ENCODE data around the gene HHAT. TPM values are rescaled to one million over a fixed set of nuclear protein-coding genes. Genes with fewer than 3 reads are reported as not detected.
"Not testable (repeated sequence)": the region's sequence is repeated elsewhere in the genome, so short reads cannot be mapped to it uniquely, and the experiment has no call there.

Gene HHAT
- total RNA-seq, 1 donor from 2014 or later = 5.3 TPM

GRCh38 chr1:210417881-210418280 is 89.2 kb downstream of the HHAT start:
- no peak for ATAC-seq

GRCh38 chr1:210418863-210419650 is 90.4 kb downstream of the HHAT start:
- intact Hi-C loops (cut with DNase I) = no loop called here
- H3K9me3 ChIP-seq = no peaks in the 10 kb centered on the region
- H3K36me3 ChIP-seq = no peaks in the 10 kb centered on the region
- no peaks in the 10 kb centered on the region for H3K27me3 ChIP-seq (ENCODE audit: low read depth)
- H3K27ac ChIP-seq = no peak overlapping the region
- no peaks in the 10 kb centered on the region for H3K4me1 ChIP-seq
- DNase-seq (no peak), ATAC-seq (no peak)
- no peak overlapping the region for H3K4me3 ChIP-seq
- no peak for TF ChIP-seq CTCF (IDR thresholded peaks at IDR 0.05)

More at GRCh38 chr1:210417881-210418280, 89.2 kb downstream of the HHAT start:
- no peak for DNase-seq
- H3K9me3 ChIP-seq = no peaks in the 10 kb centered on the region
- intact Hi-C loops (cut with DNase I) = no loop called here
- H3K27ac ChIP-seq = no peak overlapping the region
- H3K27me3 ChIP-seq (ENCODE audit: low read depth) = no peaks in the 10 kb centered on the region
- H3K4me3 ChIP-seq = no peak overlapping the region
- no peaks in the 10 kb centered on the region for H3K36me3 ChIP-seq
- no peak for TF ChIP-seq CTCF (IDR thresholded peaks at IDR 0.05)
- H3K4me1 ChIP-seq = no peaks in the 10 kb centered on the region

GRCh38 chr1:210426696-210427095 is 98.0 kb downstream of the HHAT start:
- H3K4me3 ChIP-seq; ATAC-seq; H3K27ac ChIP-seq; DNase-seq; intact Hi-C loops (cut with DNase I); H3K36me3 ChIP-seq; H3K4me1 ChIP-seq; H3K9me3 ChIP-seq; H3K27me3 ChIP-seq (ENCODE audit: low read depth): not testable (repeated sequence)

GRCh38 chr1:210428696-210429095 is 100.0 kb downstream of the HHAT start:
- Histone ChIP-seq H3K27ac (no peak overlapping the region), H3K9me3 (no peaks in the 10 kb centered on the region), H3K4me1 (no peaks in the 10 kb centered on the region), H3K4me3 (no peak overlapping the region), H3K27me3 (ENCODE audit: low read depth) (no peaks in the 10 kb centered on the region), H3K36me3 (no peaks in the 10 kb centered on the region)
- ATAC-seq = no peak
- no peak for DNase-seq
- intact Hi-C loops (cut with DNase I) = no loop called here
- no peak for TF ChIP-seq CTCF (IDR thresholded peaks at IDR 0.05)

- ATAC-seq (no peak), DNase-seq (no peak)
- no peak overlapping the region for H3K27ac ChIP-seq
- intact Hi-C loops (cut with DNase I) = no loop called here
- H3K4me3 ChIP-seq = no peak overlapping the region
- H3K27me3 ChIP-seq (ENCODE audit: low read depth) = no peaks in the 10 kb centered on the region
- no peaks in the 10 kb centered on the region for H3K9me3 ChIP-seq
- no peak for TF ChIP-seq CTCF (IDR thresholded peaks at IDR 0.05)
- no peaks in the 10 kb centered on the region for H3K4me1 ChIP-seq
- no peaks in the 10 kb centered on the region for H3K36me3 ChIP-seq
Measured at GRCh38 chr1:210434223-210434622, 105.5 kb downstream of the HHAT start.

- intact Hi-C loops (cut with DNase I) = no loop called here
- Histone ChIP-seq H3K4me3 (no peak overlapping the region), H3K4me1 (no peaks in the 10 kb centered on the region), H3K27me3 (ENCODE audit: low read depth) (no peaks in the 10 kb centered on the region), H3K27ac (no peak overlapping the region), H3K36me3 (no peaks in the 10 kb centered on the region), H3K9me3 (no peaks in the 10 kb centered on the region)
- ATAC-seq = no peak
- no peak for DNase-seq
- TF ChIP-seq CTCF (IDR thresholded peaks at IDR 0.05) = no peak
Measured at GRCh38 chr1:210437111-210437510, 108.4 kb downstream of the HHAT start.

Measured in lower lobe of right lung (tissue), 2 donors.